MM.1S (cell line): ENCODE results near the gene CLK1.

Experiments used
- EZH2 ChIP-seq: fragments of 300-600 bp; sonication (generic); optimal IDR thresholded peaks from 2 replicates; pipeline ENCODE3; 2017; ENCODE audit warnings: low read depth, mild to moderate bottlenecking, antibody characterized with exemption, low read length, mixed read lengths
- EZH2phosphoT487 ChIP-seq: fragments of 300-600 bp; sonication (generic); IDR thresholded peaks from 2 replicates; pipeline ENCODE4 v1.6.1; 2018; ENCODE audit warnings: antibody characterized with exemption, low read length
- TF ChIP-seq, protein P1 (sequence below): fragments of 300-600 bp; sonication (generic); IDR thresholded peaks from 2 replicates; pipeline ENCODE4 v1.5.1; 2016; ENCODE audit warnings: antibody characterized with exemption, low read length, mixed read lengths

DNA sequence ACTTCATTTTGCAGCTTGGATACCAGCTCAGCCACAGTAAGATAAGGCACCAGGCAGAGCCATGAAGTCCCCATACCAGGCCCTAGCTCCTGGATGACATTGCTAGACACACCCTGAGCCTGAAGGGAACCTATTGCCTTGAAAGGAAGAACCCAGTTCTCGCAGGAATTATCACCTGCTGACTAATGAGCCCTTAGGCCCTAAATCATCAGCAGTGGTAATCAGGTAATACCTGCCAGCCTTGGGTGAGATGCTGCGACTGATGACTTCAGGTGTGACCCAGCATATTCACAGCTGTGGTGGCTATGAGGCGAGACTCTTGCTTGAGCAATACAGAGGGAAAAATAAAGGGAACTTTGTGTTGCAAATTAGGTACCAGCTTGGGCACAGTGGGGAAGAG is 24.9 kb downstream of the CLK1 start:
- TF ChIP-seq, protein P1, sequence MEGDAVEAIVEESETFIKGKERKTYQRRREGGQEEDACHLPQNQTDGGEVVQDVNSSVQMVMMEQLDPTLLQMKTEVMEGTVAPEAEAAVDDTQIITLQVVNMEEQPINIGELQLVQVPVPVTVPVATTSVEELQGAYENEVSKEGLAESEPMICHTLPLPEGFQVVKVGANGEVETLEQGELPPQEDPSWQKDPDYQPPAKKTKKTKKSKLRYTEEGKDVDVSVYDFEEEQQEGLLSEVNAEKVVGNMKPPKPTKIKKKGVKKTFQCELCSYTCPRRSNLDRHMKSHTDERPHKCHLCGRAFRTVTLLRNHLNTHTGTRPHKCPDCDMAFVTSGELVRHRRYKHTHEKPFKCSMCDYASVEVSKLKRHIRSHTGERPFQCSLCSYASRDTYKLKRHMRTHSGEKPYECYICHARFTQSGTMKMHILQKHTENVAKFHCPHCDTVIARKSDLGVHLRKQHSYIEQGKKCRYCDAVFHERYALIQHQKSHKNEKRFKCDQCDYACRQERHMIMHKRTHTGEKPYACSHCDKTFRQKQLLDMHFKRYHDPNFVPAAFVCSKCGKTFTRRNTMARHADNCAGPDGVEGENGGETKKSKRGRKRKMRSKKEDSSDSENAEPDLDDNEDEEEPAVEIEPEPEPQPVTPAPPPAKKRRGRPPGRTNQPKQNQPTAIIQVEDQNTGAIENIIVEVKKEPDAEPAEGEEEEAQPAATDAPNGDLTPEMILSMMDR = no peak
- TF ChIP-seq EZH2phosphoT487 = no peak
- no peak for TF ChIP-seq EZH2
